NCI-H2107 (cell line): ENCODE measurements around the gene PRDM12.

ENCODE experiments used
- DNase-seq: peaks from one replicate; lab custom pipeline; 2025; lab: John Stamatoyannopoulos, UW

Gene PRDM12

GRCh38 chr9:130636648-130637020 lies 27.8 kb upstream of the PRDM12 start:
- no peak for DNase-seq

- no peak for DNase-seq
Observed at GRCh38 chr9:130638284-130639123, 25.9 kb upstream of the PRDM12 start.

GRCh38 chr9:130639124-130639765 lies 25.1 kb upstream of the PRDM12 start:
- DNase-seq = no peak

- DNase-seq = no peak
Observed at GRCh38 chr9:130639866-130640555, 24.4 kb upstream of the PRDM12 start.

GRCh38 chr9:130640681-130641080 lies 23.7 kb upstream of the PRDM12 start:
- no peak for DNase-seq

GRCh38 chr9:130642926-130643325 lies 21.5 kb upstream of the PRDM12 start:
- no peak for DNase-seq

- no peak for DNase-seq
Observed at GRCh38 chr9:130651221-130651620, 13.2 kb upstream of the PRDM12 start.

- no peak for DNase-seq
Observed at GRCh38 chr9:130651752-130652151, 12.6 kb upstream of the PRDM12 start.

GRCh38 chr9:130654879-130655278 lies 9.5 kb upstream of the PRDM12 start:
- DNase-seq = no peak

GRCh38 chr9:130658893-130659698 lies 5.3 kb upstream of the PRDM12 start:
- DNase-seq = no peak

GRCh38 chr9:130659699-130660248 lies 4.6 kb upstream of the PRDM12 start:
- DNase-seq = no peak

- no peak for DNase-seq
Observed at GRCh38 chr9:130660326-130660682, 4.1 kb upstream of the PRDM12 start.

- DNase-seq = no peak
Observed at GRCh38 chr9:130660683-130661450, 3.5 kb upstream of the PRDM12 start.

- DNase-seq = no peak
Observed at GRCh38 chr9:130661451-130662098, 2.8 kb upstream of the PRDM12 start.

GRCh38 chr9:130662099-130662969 lies 2.1 kb upstream of the PRDM12 start:
- no peak for DNase-seq

GRCh38 chr9:130662970-130663257 lies 1.5 kb upstream of the PRDM12 start:
- DNase-seq = no peak

- no peak for DNase-seq
Observed at GRCh38 chr9:130663258-130663976, 977 bp upstream of the PRDM12 start.

GRCh38 chr9:130663977-130664250 lies 480 bp upstream of the PRDM12 start:
- no peak for DNase-seq

- DNase-seq = no peak
Observed at GRCh38 chr9:130665029-130665430, 636 bp downstream of the PRDM12 start.
